WTC11 (cell line): Measurements from ENCODE around the gene NLGN1. TPM values are rescaled to one million over a fixed set of nuclear protein-coding genes. Genes with fewer than 3 reads are reported as not detected.

ENCODE experiments used
- ATAC-seq: fragments of 200-7000 bp; cut with Tn5 transposase; 2 replicates; pipeline ENCODE4 v1.10.0; 2021; ENCODE audit warnings: mild to moderate bottlenecking, moderate library complexity
- CTCF ChIA-PET: fragments of 300-600 bp; sonication (Branson Sonifier 250); formaldehyde crosslinking; loops from one replicate; lab custom pipeline; 2021; ENCODE audit warnings: antibody characterized with exemption; lab: Charles Lee
- POLR2A ChIA-PET: fragments of 350-600 bp; sonication (Branson Sonifier 250); formaldehyde crosslinking; loops from one replicate; lab custom pipeline; 2021; ENCODE audit warnings: antibody characterized with exemption; lab: Charles Lee
- DNase-seq: peaks from one replicate; pipeline ENCODE4 v3.0.0; 2021; ENCODE audit warnings: low spot score
- H3K27ac Mint-ChIP-seq: 2 replicates; pipeline ENCODE4 v1.8.0; 2021; ENCODE audit warnings: mixed read lengths
- H3K27me3 Mint-ChIP-seq: 2 replicates; pipeline ENCODE4 v1.8.0; 2021; ENCODE audit warnings: low read depth, mild to moderate bottlenecking, moderate library complexity, mixed read lengths
- H3K36me3 Mint-ChIP-seq: 2 replicates; pipeline ENCODE4 v1.8.0; 2021; ENCODE audit warnings: mixed read lengths
- H3K4me1 Mint-ChIP-seq: 2 replicates; pipeline ENCODE4 v1.8.0; 2022; ENCODE audit warnings: mixed read lengths
- H3K4me3 Mint-ChIP-seq: 2 replicates; pipeline ENCODE4 v1.8.0; 2021; ENCODE audit warnings: mild to moderate bottlenecking, moderate library complexity, mixed read lengths
- H3K9me3 Mint-ChIP-seq: 2 replicates; pipeline ENCODE4 v1.8.0; 2021; ENCODE audit warnings: mixed read lengths
- ELF4 ChIP-seq: sonication (generic); formaldehyde crosslinking; IDR thresholded peaks from 2 replicates; pipeline ENCODE4 v1.8.1; 2022; ENCODE audit warnings: low read depth, mild to moderate bottlenecking, moderate library complexity, missing genetic modification reagents
- FOXJ3 ChIP-seq: sonication (generic); formaldehyde crosslinking; IDR thresholded peaks from 2 replicates; pipeline ENCODE4 v1.9.0; 2021; ENCODE audit warnings: missing genetic modification reagents, mild to moderate bottlenecking, borderline replicate concordance
- FOXP1 ChIP-seq: sonication (generic); formaldehyde crosslinking; IDR thresholded peaks from 2 replicates; pipeline ENCODE4 v1.8.0; 2022; ENCODE audit warnings: missing genetic modification reagents, mild to moderate bottlenecking, moderate library complexity, borderline replicate concordance
- GTF2I ChIP-seq: fragments of 250-450 bp; sonication (Bioruptor Pico); conservative IDR thresholded peaks from 2 replicates; pipeline ENCODE4 v1.4.0; 2021; ENCODE audit warnings: mild to moderate bottlenecking
- NFE2L1 ChIP-seq: sonication (generic); formaldehyde crosslinking; IDR thresholded peaks from 2 replicates; pipeline ENCODE4 v1.8.1; 2023; ENCODE audit warnings: missing genetic modification reagents
- NR1H2 ChIP-seq: sonication (generic); formaldehyde crosslinking; IDR thresholded peaks from 2 replicates; pipeline ENCODE4 v1.9.0; 2021; ENCODE audit warnings: mild to moderate bottlenecking, moderate library complexity, missing genetic modification reagents
- SMAD3 ChIP-seq: sonication (generic); formaldehyde crosslinking; IDR thresholded peaks from 2 replicates; pipeline ENCODE4 v1.8.0; 2022; ENCODE audit warnings: missing genetic modification reagents, mild to moderate bottlenecking, borderline replicate concordance
- ZNF219 ChIP-seq: sonication (generic); formaldehyde crosslinking; IDR thresholded peaks from 2 replicates; pipeline ENCODE4 v1.8.0; 2023; ENCODE audit warnings: missing genetic modification reagents, mild to moderate bottlenecking, borderline replicate concordance
- ZNF232 ChIP-seq: sonication (generic); formaldehyde crosslinking; IDR thresholded peaks from 2 replicates; pipeline ENCODE4 v1.8.0; 2022; ENCODE audit warnings: mild to moderate bottlenecking, missing genetic modification reagents
- ZNF317 ChIP-seq: sonication (generic); formaldehyde crosslinking; IDR thresholded peaks from 2 replicates; pipeline ENCODE4 v1.8.1; 2023; ENCODE audit warnings: low read depth, mild to moderate bottlenecking, moderate library complexity, missing genetic modification reagents, borderline replicate concordance
- ZNF396 ChIP-seq: fragments of 250-450 bp; sonication (Bioruptor Pico); IDR thresholded peaks from 2 replicates; pipeline ENCODE4 v1.8.0; 2021; ENCODE audit warnings: mild to moderate bottlenecking, moderate library complexity, borderline replicate concordance
- ZNF416 ChIP-seq: fragments of 250-450 bp; sonication (Bioruptor Pico); IDR thresholded peaks from 2 replicates; pipeline ENCODE4 v1.9.0; 2021; ENCODE audit warnings: mild to moderate bottlenecking, inconsistent platforms
- ZNF423 ChIP-seq: fragments of 250-450 bp; sonication (Bioruptor Pico); IDR thresholded peaks from 2 replicates; pipeline ENCODE4 v2.1.2; 2022; ENCODE audit warnings: mild to moderate bottlenecking, moderate library complexity
- total RNA-seq: library from RNA; stranded (reverse); gene quantifications from 3 replicates; pipeline ENCODE4 v1.2.3, GENCODE V29; 2021
- TF ChIP-seq, protein P1 (sequence below): fragments of 250-450 bp; sonication (Bioruptor Pico); IDR thresholded peaks from 2 replicates; pipeline ENCODE4 v1.9.0; 2021; ENCODE audit warnings: mild to moderate bottlenecking, borderline replicate concordance
- TF ChIP-seq, protein P2 (sequence below): sonication (generic); formaldehyde crosslinking; IDR thresholded peaks from 2 replicates; pipeline ENCODE4 v1.8.1; 2022; ENCODE audit warnings: missing genetic modification reagents, borderline replicate concordance
- TF ChIP-seq, protein P3 (sequence below): sonication (generic); formaldehyde crosslinking; IDR thresholded peaks from 2 replicates; pipeline ENCODE4 v1.8.0; 2022; ENCODE audit warnings: mild to moderate bottlenecking, missing genetic modification reagents
- TF ChIP-seq, protein P4 (sequence below): sonication (generic); formaldehyde crosslinking; IDR thresholded peaks from 2 replicates; pipeline ENCODE4 v1.8.1; 2023; ENCODE audit warnings: mild to moderate bottlenecking, missing genetic modification reagents
- TF ChIP-seq, protein P5 (sequence below): fragments of 250-450 bp; sonication (Bioruptor Pico); IDR thresholded peaks from 2 replicates; pipeline ENCODE4 v1.9.0; 2021; ENCODE audit warnings: mild to moderate bottlenecking

The NLGN1 gene
- total RNA-seq, 1 experiment from 2014 or later, result 12.4 TPM

DNA sequence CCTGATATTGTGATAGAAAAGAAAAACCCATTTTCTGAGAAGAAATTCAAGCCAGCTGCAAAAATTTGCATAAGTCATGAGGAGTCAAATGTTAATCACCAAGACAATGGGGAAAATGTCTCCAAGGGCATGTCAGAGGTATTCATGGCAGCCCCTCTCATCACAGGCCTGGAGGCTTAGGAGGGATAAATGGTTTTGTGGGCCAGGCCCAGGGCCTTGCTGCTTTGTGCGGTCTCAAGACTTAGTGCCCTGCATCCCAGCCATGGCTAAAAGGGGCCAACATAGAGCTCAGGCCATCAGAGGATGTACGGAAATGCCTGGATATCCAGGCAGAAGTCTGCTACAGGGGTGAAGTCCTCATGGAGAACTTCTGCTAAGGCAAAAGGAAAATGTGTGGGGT is 631.1 kb downstream of the NLGN1 start (continued):
- no peak for TF ChIP-seq SMAD3 (CRISPR knock-in tag)
- no peak for TF ChIP-seq NFE2L1 (CRISPR knock-in tag)
- TF ChIP-seq GTF2I, result no peak
- TF ChIP-seq, protein P1, sequence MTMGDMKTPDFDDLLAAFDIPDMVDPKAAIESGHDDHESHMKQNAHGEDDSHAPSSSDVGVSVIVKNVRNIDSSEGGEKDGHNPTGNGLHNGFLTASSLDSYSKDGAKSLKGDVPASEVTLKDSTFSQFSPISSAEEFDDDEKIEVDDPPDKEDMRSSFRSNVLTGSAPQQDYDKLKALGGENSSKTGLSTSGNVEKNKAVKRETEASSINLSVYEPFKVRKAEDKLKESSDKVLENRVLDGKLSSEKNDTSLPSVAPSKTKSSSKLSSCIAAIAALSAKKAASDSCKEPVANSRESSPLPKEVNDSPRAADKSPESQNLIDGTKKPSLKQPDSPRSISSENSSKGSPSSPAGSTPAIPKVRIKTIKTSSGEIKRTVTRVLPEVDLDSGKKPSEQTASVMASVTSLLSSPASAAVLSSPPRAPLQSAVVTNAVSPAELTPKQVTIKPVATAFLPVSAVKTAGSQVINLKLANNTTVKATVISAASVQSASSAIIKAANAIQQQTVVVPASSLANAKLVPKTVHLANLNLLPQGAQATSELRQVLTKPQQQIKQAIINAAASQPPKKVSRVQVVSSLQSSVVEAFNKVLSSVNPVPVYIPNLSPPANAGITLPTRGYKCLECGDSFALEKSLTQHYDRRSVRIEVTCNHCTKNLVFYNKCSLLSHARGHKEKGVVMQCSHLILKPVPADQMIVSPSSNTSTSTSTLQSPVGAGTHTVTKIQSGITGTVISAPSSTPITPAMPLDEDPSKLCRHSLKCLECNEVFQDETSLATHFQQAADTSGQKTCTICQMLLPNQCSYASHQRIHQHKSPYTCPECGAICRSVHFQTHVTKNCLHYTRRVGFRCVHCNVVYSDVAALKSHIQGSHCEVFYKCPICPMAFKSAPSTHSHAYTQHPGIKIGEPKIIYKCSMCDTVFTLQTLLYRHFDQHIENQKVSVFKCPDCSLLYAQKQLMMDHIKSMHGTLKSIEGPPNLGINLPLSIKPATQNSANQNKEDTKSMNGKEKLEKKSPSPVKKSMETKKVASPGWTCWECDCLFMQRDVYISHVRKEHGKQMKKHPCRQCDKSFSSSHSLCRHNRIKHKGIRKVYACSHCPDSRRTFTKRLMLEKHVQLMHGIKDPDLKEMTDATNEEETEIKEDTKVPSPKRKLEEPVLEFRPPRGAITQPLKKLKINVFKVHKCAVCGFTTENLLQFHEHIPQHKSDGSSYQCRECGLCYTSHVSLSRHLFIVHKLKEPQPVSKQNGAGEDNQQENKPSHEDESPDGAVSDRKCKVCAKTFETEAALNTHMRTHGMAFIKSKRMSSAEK (CRISPR knock-in tag), result no peak
- TF ChIP-seq, protein P2, sequence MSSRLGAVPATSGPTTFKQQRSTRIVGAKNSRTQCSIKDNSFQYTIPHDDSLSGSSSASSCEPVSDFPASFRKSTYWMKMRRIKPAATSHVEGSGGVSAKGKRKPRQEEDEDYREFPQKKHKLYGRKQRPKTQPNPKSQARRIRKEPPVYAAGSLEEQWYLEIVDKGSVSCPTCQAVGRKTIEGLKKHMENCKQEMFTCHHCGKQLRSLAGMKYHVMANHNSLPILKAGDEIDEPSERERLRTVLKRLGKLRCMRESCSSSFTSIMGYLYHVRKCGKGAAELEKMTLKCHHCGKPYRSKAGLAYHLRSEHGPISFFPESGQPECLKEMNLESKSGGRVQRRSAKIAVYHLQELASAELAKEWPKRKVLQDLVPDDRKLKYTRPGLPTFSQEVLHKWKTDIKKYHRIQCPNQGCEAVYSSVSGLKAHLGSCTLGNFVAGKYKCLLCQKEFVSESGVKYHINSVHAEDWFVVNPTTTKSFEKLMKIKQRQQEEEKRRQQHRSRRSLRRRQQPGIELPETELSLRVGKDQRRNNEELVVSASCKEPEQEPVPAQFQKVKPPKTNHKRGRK (CRISPR knock-in tag), result no peak
- TF ChIP-seq ELF4 (CRISPR knock-in tag), result no peak

DNA sequence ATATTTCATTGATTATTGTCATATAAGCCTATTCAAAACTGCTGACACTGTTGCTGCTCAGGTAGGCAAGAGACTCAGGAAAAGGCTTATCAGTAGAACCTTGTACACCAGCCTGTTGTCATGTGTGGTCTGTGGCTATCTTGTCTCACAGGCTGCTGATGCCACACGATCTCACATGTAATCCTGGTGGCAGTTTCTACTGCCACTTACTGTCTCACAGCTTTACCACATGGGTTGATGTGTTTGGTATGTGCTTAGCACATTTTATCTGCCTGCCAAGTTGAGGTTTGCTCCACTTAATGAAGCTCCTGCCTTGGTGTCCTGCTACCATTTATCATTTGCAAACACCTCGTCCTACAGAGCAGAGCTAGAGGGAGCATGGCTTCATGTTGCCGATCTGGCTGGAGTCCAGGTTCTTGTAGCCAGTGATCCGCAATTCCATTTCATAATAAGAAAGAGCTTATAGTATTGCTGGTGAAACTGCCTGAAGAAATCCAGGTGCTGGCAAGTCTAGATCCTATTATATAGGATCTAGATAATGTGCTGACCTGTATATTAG is 637.9 kb downstream of the NLGN1 start:
- ATAC-seq (no peak), DNase-seq (no peak)
- H3K27ac Mint-ChIP-seq, result no peak overlapping the region
- peaks cover 2% of the 10 kb centered on the region; the same call in 1 of the 2 replicates for H3K4me1 Mint-ChIP-seq
- TF ChIP-seq, protein P3, sequence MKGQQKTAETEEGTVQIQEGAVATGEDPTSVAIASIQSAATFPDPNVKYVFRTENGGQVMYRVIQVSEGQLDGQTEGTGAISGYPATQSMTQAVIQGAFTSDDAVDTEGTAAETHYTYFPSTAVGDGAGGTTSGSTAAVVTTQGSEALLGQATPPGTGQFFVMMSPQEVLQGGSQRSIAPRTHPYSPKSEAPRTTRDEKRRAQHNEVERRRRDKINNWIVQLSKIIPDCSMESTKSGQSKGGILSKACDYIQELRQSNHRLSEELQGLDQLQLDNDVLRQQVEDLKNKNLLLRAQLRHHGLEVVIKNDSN (CRISPR knock-in tag), result no peak
- TF ChIP-seq ZNF423 (CRISPR knock-in tag), result no peak
- no peak for TF ChIP-seq ZNF396 (CRISPR knock-in tag)
- no peak for TF ChIP-seq ZNF416 (CRISPR knock-in tag)
- TF ChIP-seq FOXP1 (CRISPR knock-in tag), result no peak
- TF ChIP-seq, protein P4, sequence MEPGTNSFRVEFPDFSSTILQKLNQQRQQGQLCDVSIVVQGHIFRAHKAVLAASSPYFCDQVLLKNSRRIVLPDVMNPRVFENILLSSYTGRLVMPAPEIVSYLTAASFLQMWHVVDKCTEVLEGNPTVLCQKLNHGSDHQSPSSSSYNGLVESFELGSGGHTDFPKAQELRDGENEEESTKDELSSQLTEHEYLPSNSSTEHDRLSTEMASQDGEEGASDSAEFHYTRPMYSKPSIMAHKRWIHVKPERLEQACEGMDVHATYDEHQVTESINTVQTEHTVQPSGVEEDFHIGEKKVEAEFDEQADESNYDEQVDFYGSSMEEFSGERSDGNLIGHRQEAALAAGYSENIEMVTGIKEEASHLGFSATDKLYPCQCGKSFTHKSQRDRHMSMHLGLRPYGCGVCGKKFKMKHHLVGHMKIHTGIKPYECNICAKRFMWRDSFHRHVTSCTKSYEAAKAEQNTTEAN (CRISPR knock-in tag), result no peak
- no peak for TF ChIP-seq NR1H2 (CRISPR knock-in tag)
- CTCF ChIA-PET, result no interaction called here
- H3K9me3 Mint-ChIP-seq, result peaks cover 21% of the 10 kb centered on the region
- no peak overlapping the region for H3K4me3 Mint-ChIP-seq
- no peaks in the 10 kb centered on the region for H3K27me3 Mint-ChIP-seq
- POLR2A ChIA-PET, result no interaction called here
- peaks cover 11% of the 10 kb centered on the region for H3K36me3 Mint-ChIP-seq

DNA sequence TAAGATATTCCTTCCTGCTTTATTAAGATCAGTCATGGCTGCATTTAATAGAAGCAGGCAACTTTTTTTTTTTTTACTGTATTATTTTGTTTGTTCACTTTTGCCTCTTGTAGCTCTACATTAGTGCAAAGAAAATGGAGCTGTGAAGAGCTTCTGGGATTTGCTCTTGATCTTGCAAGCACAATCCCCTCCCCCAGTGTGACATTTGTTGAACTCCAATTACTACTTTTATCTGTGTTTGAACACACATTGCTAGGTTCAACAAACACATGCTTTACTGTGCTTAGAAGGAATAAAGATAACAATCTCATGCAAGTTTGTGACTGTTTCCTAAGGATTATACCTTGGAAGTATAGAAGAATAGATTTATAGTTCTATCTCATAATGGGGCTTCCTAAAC is 648.8 kb downstream of the NLGN1 start:
- ChIA-PET POLR2A (no interaction called here), CTCF (no interaction called here)
- peaks cover 10% of the 10 kb centered on the region for H3K36me3 Mint-ChIP-seq
- no peak overlapping the region for H3K4me3 Mint-ChIP-seq
- ATAC-seq, result no peak
- peaks cover 8% of the 10 kb centered on the region for H3K4me1 Mint-ChIP-seq
- H3K9me3 Mint-ChIP-seq, result peaks cover 27% of the 10 kb centered on the region
- DNase-seq, result no peak
- H3K27ac Mint-ChIP-seq, result no peak overlapping the region
- peaks cover 5% of the 10 kb centered on the region; the same call in 1 of the 2 replicates for H3K27me3 Mint-ChIP-seq
- no peak for TF ChIP-seq ZNF219
- TF ChIP-seq, protein P5, sequence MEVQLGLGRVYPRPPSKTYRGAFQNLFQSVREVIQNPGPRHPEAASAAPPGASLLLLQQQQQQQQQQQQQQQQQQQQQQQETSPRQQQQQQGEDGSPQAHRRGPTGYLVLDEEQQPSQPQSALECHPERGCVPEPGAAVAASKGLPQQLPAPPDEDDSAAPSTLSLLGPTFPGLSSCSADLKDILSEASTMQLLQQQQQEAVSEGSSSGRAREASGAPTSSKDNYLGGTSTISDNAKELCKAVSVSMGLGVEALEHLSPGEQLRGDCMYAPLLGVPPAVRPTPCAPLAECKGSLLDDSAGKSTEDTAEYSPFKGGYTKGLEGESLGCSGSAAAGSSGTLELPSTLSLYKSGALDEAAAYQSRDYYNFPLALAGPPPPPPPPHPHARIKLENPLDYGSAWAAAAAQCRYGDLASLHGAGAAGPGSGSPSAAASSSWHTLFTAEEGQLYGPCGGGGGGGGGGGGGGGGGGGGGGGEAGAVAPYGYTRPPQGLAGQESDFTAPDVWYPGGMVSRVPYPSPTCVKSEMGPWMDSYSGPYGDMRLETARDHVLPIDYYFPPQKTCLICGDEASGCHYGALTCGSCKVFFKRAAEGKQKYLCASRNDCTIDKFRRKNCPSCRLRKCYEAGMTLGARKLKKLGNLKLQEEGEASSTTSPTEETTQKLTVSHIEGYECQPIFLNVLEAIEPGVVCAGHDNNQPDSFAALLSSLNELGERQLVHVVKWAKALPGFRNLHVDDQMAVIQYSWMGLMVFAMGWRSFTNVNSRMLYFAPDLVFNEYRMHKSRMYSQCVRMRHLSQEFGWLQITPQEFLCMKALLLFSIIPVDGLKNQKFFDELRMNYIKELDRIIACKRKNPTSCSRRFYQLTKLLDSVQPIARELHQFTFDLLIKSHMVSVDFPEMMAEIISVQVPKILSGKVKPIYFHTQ (CRISPR knock-in tag), result no peak
- TF ChIP-seq FOXJ3, result no peak
- TF ChIP-seq, protein P1 (CRISPR knock-in tag), result no peak
- TF ChIP-seq ZNF232 (CRISPR knock-in tag), result no peak
- TF ChIP-seq ZNF317 (CRISPR knock-in tag), result no peak
